Calu3 (cell line): ENCODE measurements around the gene PRKCI. TPM values are rescaled to one million over a fixed set of nuclear protein-coding genes. Genes with fewer than 3 reads are reported as not detected.
A peak's percentile ranks its signal among the peaks of the same experiment; 100 is the strongest.

Source experiments
- BruUV-seq: library from RNA; stranded (reverse); fragments of 400-500 nt; replicated peaks from 2 replicates; lab custom pipeline; 2021; lab: Mats Ljungman, UMichigan
- CTCF ChIA-PET: fragments of 300-600 bp; sonication (Branson Sonifier 250); formaldehyde crosslinking; loops from one replicate; lab custom pipeline; 2022; ENCODE audit warnings: antibody characterized with exemption; lab: Charles Lee
- DNase-seq: peaks from one replicate; pipeline ENCODE4 v3.0.0; 2022
- H3K27ac Mint-ChIP-seq: one replicate; pipeline ENCODE4 v1.8.0; 2022; ENCODE audit warnings: mixed read lengths; ENCODE audit not compliant: unreplicated experiment
- H3K27me3 Mint-ChIP-seq: one replicate; pipeline ENCODE4 v1.8.0; 2022; ENCODE audit warnings: mixed read lengths; ENCODE audit not compliant: unreplicated experiment
- H3K36me3 Mint-ChIP-seq: one replicate; pipeline ENCODE4 v1.8.0; 2022; ENCODE audit warnings: mild to moderate bottlenecking, moderate library complexity, mixed read lengths; ENCODE audit not compliant: insufficient read depth, unreplicated experiment
- H3K4me1 Mint-ChIP-seq: one replicate; pipeline ENCODE4 v1.8.0; 2022; ENCODE audit warnings: mild to moderate bottlenecking, low read depth, mixed read lengths; ENCODE audit not compliant: unreplicated experiment
- H3K4me3 Mint-ChIP-seq: one replicate; pipeline ENCODE4 v1.8.0; 2022; ENCODE audit warnings: mild to moderate bottlenecking, low read depth, moderate library complexity, mixed read lengths; ENCODE audit not compliant: unreplicated experiment
- H3K9me3 Mint-ChIP-seq: one replicate; pipeline ENCODE4 v1.8.0; 2022; ENCODE audit warnings: low read depth, mixed read lengths; ENCODE audit not compliant: unreplicated experiment
- intact Hi-C: fragments of 100-400 bp; cut with micrococcal nuclease; formaldehyde crosslinking; loops from one replicate; pipeline ENCODE4 v1.10.0; 2022; ENCODE audit not compliant: unreplicated experiment
- total RNA-seq: library from RNA; stranded (reverse); gene quantifications from 2 replicates; pipeline ENCODE4 v1.2.3, GENCODE V29; 2022
- TF ChIP-seq, protein P1 (sequence below): fragments of 200-600 bp; IDR thresholded peaks from one replicate; pipeline ENCODE4 v1.8.0; 2022; ENCODE audit warnings: antibody characterized with exemption; ENCODE audit not compliant: unreplicated experiment

PRKCI gene
- total RNA-seq, 1 experiment from 2014 or later: 79.5 TPM

DNA sequence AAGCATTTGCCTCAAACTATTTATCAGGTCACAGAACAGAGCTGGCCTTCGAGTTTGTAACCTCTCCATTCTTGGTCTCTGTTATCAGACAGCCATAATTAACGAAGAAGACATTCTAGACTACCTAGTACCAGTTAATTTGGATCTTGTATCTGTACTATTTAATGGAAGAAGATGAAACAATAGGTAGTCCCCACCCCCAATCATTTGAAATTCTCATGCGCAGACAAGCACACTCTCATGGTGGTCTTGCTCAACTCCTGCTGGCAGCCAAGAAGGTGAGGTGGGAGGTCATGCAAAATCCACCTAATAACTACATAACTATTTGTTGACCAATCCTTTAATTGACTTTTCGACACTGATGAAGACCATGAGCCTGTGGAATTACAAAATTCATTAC is 132.5 kb downstream of the PRKCI start:
- CTCF ChIA-PET: no interaction called here

More for the DNA sequence above, 132.5 kb downstream of the PRKCI start:
- H3K4me3 Mint-ChIP-seq: no peak overlapping the region
- no peaks in the 10 kb centered on the region for H3K27me3 Mint-ChIP-seq
- BruUV-seq: no TSS peak
- H3K9me3 Mint-ChIP-seq: no peaks in the 10 kb centered on the region
- peaks cover 45% of the 10 kb centered on the region for H3K36me3 Mint-ChIP-seq
- intact Hi-C loops: no loop called here
- TF ChIP-seq, protein P1, sequence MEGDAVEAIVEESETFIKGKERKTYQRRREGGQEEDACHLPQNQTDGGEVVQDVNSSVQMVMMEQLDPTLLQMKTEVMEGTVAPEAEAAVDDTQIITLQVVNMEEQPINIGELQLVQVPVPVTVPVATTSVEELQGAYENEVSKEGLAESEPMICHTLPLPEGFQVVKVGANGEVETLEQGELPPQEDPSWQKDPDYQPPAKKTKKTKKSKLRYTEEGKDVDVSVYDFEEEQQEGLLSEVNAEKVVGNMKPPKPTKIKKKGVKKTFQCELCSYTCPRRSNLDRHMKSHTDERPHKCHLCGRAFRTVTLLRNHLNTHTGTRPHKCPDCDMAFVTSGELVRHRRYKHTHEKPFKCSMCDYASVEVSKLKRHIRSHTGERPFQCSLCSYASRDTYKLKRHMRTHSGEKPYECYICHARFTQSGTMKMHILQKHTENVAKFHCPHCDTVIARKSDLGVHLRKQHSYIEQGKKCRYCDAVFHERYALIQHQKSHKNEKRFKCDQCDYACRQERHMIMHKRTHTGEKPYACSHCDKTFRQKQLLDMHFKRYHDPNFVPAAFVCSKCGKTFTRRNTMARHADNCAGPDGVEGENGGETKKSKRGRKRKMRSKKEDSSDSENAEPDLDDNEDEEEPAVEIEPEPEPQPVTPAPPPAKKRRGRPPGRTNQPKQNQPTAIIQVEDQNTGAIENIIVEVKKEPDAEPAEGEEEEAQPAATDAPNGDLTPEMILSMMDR: no peak
- peak overlapping the region; percentile 92 for H3K27ac Mint-ChIP-seq
- DNase-seq: no peak
- peaks cover 35% of the 10 kb centered on the region for H3K4me1 Mint-ChIP-seq

Other genes with a start within 250 kb of the PRKCI start
- 48.6 and 53.8 TPM in 2 replicates for gene GPR160, start 184.4 kb upstream of the PRKCI start, total RNA-seq
- gene PHC3, start 40.7 kb upstream of the PRKCI start, total RNA-seq: 113 and 118 TPM in 2 replicates
- 184 and 265 TPM in 2 replicates for gene SKIL, start 135.3 kb downstream of the PRKCI start, total RNA-seq
- 5.1 and 8.7 TPM in 2 replicates for gene CLDN11, start 196.4 kb downstream of the PRKCI start, total RNA-seq